Mesenteric fat pad (tissue), 1 donor: Measurements from ENCODE around the gene ALDH3B2. TPM values are rescaled to one million over a fixed set of nuclear protein-coding genes. Genes with fewer than 3 reads are reported as not detected.
A peak's percentile ranks its signal among the peaks of the same experiment; 100 is the strongest.
"Not testable (repeated sequence)": the region's sequence is repeated elsewhere in the genome, so short reads cannot be mapped to it uniquely, and the experiment has no call there.

ENCODE experiments used
- DNase-seq: peaks from one replicate; pipeline ENCODE4 v3.0.0-alpha.2; 2020; ENCODE audit warnings: low spot score
- total RNA-seq: library from RNA; stranded (reverse); fragmentation: NEBNext Ultra II Directional; extraction: Animal tissue kit (Norgen Biotek cat#: 25700); gene quantifications from one replicate; pipeline ENCODE4 v1.2.1, GENCODE V29; 2021
- donor health status: DM: yes; HTN: yes; CAD: no.

Gene ALDH3B2
- total RNA-seq, 1 donor from 2014 or later = not detected

DNA sequence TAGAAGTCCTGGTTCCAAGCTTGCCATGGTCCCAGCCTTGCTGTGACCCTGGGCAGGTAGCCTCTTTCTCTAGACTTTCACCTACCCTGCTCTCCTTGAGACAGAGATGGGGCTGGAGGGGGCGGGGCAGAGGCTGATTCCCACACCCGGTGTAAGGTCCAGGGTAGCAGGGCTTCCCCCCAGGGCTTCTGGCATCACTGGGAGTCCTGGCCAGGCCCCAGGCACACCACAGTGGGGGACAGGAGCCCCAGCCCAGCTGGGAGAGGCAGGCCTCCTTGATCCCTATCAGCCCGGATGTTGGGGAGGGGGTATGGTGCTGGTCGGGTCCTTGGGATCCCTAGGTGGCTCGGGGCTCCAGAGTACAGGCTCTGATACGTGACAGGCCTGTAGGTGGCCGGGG, 43.0 kb downstream of the ALDH3B2 start:
- no peak for DNase-seq

DNA sequence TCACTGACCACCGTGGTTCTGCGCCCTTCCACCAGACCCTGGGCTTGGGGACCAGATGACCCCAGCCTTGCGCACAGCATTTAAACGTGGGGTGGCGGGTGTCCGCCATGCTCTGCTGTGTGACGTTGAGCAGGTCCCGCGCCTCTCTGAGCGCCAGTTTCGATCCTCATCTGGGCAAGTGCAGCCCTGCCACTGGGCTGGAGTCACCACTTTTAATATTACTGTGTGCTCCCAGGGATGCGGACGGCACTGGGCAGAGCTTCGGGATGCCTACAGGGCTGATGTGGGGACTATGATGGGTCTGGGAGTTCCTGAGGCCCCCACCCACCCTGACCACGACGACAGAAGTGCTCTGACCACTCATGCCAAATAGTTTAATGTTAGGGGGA, 43.5 kb downstream of the ALDH3B2 start:
- DNase-seq = no peak

DNA sequence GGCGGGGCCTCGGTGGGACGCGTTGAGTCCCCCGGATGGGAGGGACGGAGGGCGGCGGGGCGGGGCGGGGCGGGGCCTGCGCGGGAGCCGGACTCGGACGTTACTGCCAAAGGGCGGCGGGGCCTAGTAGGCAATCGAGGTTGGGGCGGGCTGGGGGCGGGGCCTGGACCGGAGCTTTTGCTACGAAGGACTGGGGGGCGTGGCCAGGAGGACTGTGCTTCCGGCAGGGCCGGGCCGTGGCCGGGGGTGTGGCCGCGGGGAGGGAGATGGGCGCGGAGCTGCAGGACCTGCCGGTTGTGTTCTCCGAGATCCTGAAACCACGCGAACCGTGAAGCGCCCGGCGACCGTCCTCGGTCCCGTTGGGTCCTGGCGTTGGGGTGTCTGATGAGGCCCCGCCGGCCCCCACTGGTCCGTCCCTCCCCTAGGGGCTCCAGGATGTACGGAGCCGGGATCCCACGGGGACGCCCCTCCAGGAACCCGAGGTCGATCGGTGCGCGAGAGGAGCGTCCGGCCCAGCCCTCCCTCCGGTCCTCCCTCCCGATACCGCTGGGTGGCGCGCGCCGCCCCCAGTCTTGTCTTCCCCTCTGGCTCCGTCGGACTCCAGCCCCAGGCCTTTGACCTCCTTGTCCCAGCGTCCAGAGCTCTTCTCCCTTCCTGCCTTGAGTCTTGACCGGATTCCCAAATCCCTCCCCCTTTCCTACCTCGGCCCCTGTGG, 44.0 kb downstream of the ALDH3B2 start:
- DNase-seq = peak; percentile 100

DNA sequence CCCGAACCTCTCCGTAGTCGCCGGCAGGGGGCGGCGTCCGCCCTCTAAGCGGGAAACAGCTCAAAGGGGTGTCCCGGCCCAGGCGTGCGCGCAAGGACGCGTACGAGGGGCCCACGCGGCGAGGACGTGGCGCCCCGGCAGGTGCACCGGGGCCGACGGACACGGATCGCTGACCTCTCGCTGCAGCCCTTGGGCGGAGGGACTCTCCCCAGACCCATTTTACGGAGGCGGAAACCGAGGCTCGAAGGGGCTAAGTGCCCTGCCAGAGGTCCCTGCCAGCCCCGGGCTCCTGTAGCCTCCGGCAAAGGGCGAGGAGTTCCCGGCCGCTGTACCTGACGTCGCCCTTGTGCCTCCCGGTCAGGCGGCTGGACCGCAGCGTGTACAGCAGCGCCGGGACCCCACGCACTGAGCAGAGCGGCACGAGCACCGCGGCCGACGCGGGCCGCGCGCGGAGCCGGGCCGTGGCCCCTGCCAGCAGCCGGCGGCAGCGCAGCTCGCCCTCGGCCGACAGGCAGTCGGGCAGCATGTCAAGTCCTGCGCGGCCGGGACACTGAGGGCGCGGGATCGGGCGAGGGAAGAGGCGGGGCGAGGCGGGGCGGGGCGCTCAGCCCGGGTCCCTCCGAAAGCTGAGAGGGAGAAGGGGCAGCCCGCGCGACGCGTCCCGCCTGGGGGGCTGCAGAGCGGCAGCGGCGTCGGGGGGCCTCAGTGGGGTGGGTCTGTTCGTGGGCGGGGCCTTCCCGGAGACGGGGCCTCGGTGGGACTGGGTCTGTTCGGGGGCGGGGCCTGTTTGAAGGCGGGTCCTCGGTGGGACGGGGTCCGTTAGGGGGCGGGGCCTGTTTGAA, 44.8 kb downstream of the ALDH3B2 start, which contains the start of gene NUDT8:
NUDT8 (minus strand) TSS at position 552 of the 842 bp plus-strand sequence; CDS start at position 526, 26 bp downstream.
- DNase-seq = peak; percentile 97

- DNase-seq = no peak
These were observed 45.6 kb downstream of the ALDH3B2 start for GRCh38 chr11:67628710-67629385.

- DNase-seq = no peak
These were observed 46.4 kb downstream of the ALDH3B2 start for GRCh38 chr11:67627812-67628624.

DNA sequence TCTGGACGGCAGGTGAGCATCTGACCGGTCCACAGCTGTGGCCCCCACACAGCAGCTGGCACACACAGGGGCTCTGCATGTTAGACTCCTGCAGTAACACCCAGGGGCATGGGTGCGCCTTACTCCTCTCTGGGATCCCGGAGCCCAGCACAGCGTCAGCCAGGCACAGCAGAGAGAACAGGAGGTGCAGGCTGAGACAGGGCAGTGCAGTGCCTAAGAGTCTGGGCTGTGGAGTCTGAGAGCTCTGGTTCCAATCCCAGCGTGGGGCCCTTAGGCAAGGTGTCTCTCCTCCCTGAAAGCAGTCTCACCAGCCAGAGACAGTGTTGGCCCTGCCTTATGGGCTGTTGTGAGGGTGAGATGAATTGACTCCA, 47.0 kb downstream of the ALDH3B2 start:
- no peak for DNase-seq

- no peak for DNase-seq
These were observed 47.5 kb downstream of the ALDH3B2 start for GRCh38 chr11:67626970-67627369.

DNA sequence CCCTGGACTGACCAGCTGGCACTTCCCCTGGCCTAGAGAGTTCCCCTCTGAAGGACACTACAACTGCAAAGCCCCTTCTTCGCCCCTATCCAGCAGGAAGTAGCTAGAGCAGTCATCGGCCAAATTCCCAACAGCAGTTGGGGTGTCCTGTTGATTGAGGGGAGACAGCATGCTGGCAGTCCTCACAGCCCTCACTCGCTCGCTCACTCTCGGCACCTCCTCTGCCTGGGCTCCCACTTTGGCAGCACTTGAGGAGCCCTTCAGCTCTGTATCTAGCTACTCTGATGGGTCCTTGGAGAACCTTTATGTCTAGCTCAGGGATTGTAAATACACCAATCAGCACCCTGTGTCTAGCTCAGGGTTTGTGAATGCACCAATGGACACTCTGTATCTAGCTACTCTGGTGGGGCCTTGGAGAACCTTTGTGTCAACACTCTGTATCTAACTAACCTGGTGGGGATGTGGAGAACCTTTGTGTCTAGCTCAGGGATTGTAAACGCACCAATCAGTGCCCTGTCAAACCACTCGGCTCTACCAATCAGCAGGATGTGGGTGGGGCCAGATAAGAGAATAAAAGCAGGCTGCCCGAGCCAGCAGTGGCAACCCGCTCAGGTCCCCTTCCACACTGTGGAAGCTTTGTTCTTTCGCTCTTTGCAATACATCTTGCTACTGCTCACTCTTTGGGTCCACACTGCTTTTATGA, 48.1 kb downstream of the ALDH3B2 start:
- not testable (repeated sequence) for DNase-seq

DNA sequence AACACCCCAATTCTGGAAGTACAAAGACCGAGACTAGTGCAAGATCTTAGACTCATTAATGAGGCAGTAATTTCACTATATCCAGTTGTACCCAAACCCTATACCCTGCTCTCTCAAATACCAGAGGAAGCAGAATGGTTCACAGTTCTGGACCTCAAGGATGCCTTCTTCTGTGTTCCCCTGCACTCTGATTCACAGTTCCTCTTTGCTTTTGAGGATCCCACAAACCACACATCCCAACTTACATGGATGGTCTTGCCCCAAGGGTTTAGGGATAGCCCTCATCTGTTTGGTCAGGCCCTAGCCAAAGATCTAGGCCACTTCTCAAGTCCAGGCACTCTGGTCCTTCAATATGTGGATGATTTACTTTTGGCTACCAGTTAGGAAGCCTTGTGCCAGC, 50.6 kb downstream of the ALDH3B2 start:
- not testable (repeated sequence) for DNase-seq

- not testable (repeated sequence) for DNase-seq
These were observed 51.5 kb downstream of the ALDH3B2 start for GRCh38 chr11:67622905-67623304.

GRCh38 chr11:67621928-67622327, 52.5 kb downstream of the ALDH3B2 start:
- DNase-seq = not testable (repeated sequence)

DNA sequence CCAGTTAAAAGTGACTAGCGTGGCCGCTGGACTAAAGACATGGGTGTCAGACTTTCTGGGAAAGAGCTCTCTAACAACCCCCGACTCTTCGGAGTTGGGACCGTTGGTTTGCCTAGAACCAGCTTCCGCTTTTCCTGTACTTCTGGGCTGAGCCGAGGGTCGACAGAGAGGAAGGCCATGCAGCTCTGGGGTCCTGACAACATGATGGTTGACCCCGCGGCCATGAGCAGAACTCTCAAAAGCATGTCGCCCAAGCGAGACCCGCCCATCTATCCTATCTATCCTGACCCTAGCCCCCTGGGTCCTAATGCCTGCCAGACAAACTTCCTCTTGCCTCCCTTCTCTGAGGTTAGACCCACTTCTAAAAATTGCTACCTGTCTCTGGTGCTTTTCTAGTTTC, 53.8 kb downstream of the ALDH3B2 start:
- not testable (repeated sequence) for DNase-seq

DNA sequence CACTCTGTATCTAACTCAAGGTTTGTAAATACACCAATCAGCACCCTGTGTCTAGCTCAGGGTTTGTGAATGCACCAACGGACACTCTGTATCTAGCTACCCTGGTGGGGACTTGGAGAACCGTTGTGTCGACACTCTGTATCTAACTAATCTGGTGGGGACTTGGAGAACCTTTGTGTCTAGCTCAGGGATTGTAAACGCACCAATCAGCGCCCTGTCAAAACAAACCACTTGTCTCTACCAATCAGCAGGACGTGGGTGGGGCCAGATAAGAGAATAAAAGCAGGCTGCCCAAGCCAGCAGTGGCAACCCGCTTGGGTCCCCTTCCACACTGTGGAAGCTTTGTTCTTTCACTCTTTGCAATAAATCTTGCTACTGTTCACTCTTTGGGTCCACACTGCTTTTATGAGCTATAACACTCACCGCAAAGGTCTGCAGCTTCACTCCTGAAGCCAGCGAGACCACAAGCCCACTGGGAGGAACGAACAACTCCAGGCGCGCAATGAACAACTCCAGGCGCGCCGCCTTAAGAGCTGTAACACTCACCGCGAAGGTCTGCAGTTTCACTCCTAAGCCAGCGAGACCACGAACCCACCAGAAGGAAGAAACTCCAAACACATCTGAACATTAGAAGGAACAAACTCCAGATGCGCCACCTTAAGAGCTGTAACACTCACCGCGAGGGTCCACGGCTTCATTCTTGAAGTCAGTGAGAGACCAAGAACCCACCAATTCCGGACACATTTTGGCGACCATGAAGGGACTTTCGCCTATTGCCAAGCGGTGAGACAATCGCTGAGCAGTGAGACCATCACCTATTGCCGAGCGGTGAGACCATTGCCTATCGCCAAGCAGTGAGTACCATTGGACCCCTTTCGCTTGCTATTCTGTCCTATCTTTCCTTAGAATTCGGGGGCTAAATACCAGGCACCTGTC, 54.5 kb downstream of the ALDH3B2 start:
- DNase-seq = not testable (repeated sequence)

DNA sequence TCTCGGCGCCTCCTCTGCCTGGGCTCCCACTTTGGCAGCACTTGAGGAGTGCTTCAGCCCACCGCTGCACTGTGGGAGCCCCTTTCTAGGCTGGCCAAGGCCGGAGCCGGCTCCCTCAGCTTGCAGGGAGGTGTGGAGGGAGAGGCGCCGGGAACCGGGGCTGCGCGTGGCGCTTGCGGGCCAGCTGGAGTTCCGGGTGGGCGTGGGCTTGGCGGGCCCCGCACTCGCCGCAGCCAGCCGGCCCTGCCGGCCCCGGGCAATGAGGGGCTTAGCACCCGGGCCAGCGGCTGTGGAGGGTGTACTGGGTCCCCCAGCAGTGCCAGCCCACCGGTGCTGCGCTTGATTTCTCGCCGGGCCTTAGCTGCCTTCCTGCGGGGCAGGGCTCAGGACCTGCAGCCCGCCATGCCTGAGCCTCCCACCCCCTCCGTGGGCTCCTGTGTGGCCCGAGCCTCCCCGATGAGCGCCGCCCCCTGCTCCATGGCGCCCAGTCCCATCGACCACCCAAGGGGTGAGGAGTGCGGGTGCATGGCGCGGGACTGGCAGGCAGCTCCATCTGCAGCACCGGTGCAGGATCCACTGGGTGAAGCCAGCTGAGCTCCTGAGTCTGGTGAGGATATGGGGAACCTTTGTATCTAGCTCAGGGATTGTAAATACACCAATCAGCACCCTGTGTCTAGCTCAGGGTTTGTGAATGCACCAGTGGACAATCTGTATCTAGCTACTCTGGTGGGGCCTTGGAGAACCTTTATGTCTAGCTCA, 55.3 kb downstream of the ALDH3B2 start:
- DNase-seq = not testable (repeated sequence)

GRCh38 chr11:67617243-67617953, 57.0 kb downstream of the ALDH3B2 start:
- DNase-seq = no peak

DNA sequence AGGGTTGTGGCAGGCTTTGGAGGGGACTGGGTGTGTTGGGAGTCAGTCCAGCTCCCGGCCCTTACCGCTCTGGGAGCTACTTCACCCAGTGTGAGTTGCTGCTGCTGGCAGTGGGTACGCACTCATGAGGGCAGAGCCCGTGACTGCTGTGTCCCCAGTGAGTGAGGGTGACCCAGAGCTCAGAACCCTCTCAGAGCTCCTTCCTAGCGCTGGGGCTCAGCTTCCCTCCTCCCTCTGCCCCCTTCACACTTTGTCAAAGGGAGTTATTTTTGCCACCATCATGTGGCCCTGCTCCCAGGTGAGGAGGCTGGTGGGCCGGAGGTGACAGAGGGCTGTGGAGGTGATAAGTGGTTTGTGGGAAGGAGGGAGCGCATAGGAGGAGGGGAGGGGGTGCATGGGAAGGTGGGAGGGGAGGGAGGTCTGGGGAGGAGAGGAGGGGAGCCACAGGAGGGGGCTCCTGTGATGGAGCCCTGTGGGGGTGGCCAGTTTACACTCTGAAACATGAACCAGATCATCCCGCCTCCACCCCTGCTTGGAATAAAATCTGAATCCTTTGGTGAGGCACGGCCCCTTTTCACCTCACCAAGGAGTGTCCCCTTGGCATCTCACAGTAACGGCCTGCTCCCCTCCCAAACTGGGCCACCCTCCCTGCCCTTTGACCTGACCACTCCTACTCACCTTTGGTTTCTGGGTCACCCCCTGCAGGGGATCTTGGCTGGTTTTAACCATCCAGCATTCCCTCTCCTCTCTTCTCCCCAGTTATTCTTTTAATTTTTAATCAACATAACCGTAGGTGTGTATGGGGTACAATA, 57.8 kb downstream of the ALDH3B2 start:
- no peak for DNase-seq
